Karpas-422 (cell line): ENCODE data around the gene PCCA. TPM values are rescaled to one million over a fixed set of nuclear protein-coding genes. Genes with fewer than 3 reads are reported as not detected.
"Not testable (repeated sequence)": the region's sequence is repeated elsewhere in the genome, so short reads cannot be mapped to it uniquely, and the experiment has no call there.

Source experiments
- DNase-seq: peaks from one replicate; pipeline ENCODE4 v3.0.0-alpha.2; 2015
- H2AFZ ChIP-seq: fragments of 200-600 bp; sonication (generic); 2 replicates; pipeline ENCODE4 v1.6.1; 2014; ENCODE audit warnings: antibody characterized with exemption, low read length, mixed read lengths
- H3K27ac ChIP-seq: fragments of 200-600 bp; sonication (generic); 2 replicates; pipeline ENCODE4 v1.5.1; 2014; ENCODE audit warnings: mild to moderate bottlenecking, low read length, moderate library complexity
- H3K27me3 ChIP-seq: fragments of 200-600 bp; sonication (generic); 2 replicates; pipeline ENCODE4 v1.6.1; 2014; ENCODE audit warnings: low read length, mixed read lengths
- H3K36me3 ChIP-seq: fragments of 200-600 bp; sonication (generic); 2 replicates; pipeline ENCODE4 v1.6.1; 2014; ENCODE audit warnings: low read length, mixed read lengths; ENCODE audit not compliant: insufficient read depth
- H3K4me1 ChIP-seq: fragments of 200-600 bp; sonication (generic); 2 replicates; pipeline ENCODE4 v1.6.1; 2014; ENCODE audit warnings: mild to moderate bottlenecking, low read length, mixed read lengths
- H3K4me2 ChIP-seq: fragments of 200-600 bp; sonication (generic); 2 replicates; pipeline ENCODE4 v1.6.1; 2014; ENCODE audit warnings: low read length, low read depth, mild to moderate bottlenecking; ENCODE audit not compliant: poor library complexity, severe bottlenecking
- H3K4me3 ChIP-seq: fragments of 200-600 bp; sonication (generic); 2 replicates; pipeline ENCODE4 v1.5.1; 2014; ENCODE audit warnings: mild to moderate bottlenecking, antibody characterized with exemption, low read length, mixed read lengths
- H3K79me2 ChIP-seq: fragments of 200-600 bp; sonication (generic); 2 replicates; pipeline ENCODE4 v1.6.1; 2014; ENCODE audit warnings: mild to moderate bottlenecking, low read length, mixed read lengths
- H3K9ac ChIP-seq: fragments of 200-600 bp; sonication (generic); 2 replicates; pipeline ENCODE4 v1.6.0; 2014; ENCODE audit warnings: low read length
- H3K9me2 ChIP-seq: fragments of 200-600 bp; sonication (generic), shearing (Covaris generic); replicated peaks from 2 replicates; pipeline ENCODE4 v1.6.0; 2014; ENCODE audit warnings: mild to moderate bottlenecking, low read length, moderate library complexity; ENCODE audit not compliant: insufficient read depth
- H3K9me3 ChIP-seq: fragments of 300-700, 200-600 bp; sonication (generic); 2 replicates; pipeline ENCODE4 v1.6.1; 2014; ENCODE audit warnings: low read length, mixed read lengths
- H4K20me1 ChIP-seq: fragments of 200-600 bp; sonication (generic); 2 replicates; pipeline ENCODE4 v1.6.1; 2014; ENCODE audit warnings: mild to moderate bottlenecking, antibody characterized with exemption, low read length, low read depth; ENCODE audit not compliant: insufficient read depth
- total RNA-seq: library from RNA; depleted of rRNA; stranded (reverse); fragments of >200 nt; shearing (Covaris generic); gene quantifications from 2 replicates; pipeline ENCODE4 v1.2.3, GENCODE V29; 2014; ENCODE audit warnings: low replicate concordance

Gene PCCA
- total RNA-seq, 1 experiment from 2014 or later, result 7.0 TPM

DNA sequence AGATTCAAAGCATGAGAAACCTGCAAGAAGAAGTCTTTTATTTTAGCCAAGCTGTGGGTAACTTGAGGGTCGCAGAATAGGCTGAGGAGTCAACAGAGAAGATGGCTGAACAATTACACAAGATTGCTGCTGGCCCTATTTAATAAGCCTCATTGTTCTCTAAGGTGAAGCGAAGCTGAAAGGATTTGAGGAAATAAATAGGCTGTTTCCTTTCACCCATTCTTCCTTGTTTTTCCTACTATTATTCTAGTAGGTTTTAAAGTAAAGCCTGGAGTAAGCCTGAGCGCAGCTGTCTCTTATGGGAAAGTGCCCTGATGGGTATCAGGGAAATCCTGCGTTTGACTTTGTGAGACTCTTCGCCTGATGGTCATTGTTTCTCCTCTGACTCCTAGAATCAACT lies 25.0 kb upstream of the PCCA start:
- no peak overlapping the region for H3K4me2 ChIP-seq
- no peaks in the 10 kb centered on the region for H3K27me3 ChIP-seq
- H3K4me1 ChIP-seq, result peaks cover 7% of the 10 kb centered on the region; the same call in 1 of the 2 replicates
- H3K27ac ChIP-seq, result no peak overlapping the region
- H2AFZ ChIP-seq, result no peak overlapping the region
- no peaks in the 10 kb centered on the region for H3K9me3 ChIP-seq
- no peak for DNase-seq
- no peak overlapping the region for H3K9ac ChIP-seq
- no peak overlapping the region for H3K4me3 ChIP-seq
- no peaks in the 10 kb centered on the region for H3K36me3 ChIP-seq
- no peaks in the 10 kb centered on the region for H4K20me1 ChIP-seq
- no peaks in the 10 kb centered on the region for H3K79me2 ChIP-seq
- H3K9me2 ChIP-seq, result no peaks in the 10 kb centered on the region

DNA sequence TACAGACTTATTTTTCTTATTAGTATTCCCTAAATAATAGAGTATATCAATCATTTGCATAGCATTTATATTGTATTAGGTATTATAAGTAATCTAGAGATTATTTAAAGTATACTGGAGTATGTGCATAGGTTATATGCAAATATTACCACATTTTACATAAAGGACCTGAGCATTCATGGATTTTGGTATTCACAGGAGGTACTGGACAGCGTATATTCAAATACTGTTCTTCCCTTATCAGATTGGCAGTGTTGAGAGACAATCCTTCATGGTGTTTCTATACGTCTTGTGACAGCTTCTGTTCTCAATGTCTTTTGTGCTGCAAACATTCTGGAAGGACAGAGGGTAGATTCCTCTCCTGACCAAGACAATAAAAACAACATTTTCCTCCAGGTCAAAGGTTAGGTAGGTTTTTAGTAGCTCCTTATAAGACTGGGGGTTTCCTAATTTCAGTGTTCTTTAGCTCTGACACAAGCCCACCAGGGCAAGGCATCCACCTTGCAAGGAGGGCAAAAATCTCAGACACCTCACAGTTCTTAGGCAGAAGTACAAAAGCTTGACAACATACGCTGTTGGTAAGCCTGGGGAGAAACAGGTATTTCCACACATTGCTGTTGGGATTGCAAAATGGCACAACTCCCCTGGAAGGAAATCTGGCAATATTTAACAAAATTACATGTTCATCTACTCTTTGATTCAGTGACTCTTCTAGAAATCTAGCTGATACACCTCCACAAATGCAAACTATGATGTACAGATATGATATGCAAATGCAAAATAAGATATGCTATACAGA lies 20.6 kb upstream of the PCCA start:
- H3K27ac ChIP-seq, result no peak overlapping the region

DNA sequence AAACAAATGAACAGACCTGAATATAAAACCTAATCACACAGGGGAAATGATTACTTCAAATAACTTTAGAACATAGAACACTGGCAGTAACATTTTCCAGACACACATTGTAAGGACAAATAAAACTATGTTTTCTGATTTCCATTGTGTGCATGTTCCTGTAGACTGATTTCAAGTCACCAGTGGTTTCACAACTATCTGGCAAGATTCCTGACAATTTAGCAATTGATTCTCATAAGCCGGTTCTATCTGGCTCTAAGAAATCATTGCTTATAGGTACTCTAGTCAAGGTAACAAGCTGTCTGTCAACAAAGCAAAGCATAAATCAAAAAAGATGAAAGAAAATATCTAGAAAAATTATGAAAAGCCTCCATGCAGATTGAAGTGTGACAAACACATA lies 19.6 kb upstream of the PCCA start:
- Histone ChIP-seq H3K4me3 (no peak overlapping the region), H3K4me1 (peaks cover 7% of the 10 kb centered on the region; the same call in 1 of the 2 replicates), H3K9me3 (no peaks in the 10 kb centered on the region), H4K20me1 (no peaks in the 10 kb centered on the region), H3K27ac (no peak overlapping the region), H3K9me2 (no peaks in the 10 kb centered on the region), H3K4me2 (no peak overlapping the region), H2AFZ (no peak overlapping the region), H3K79me2 (no peaks in the 10 kb centered on the region), H3K36me3 (no peaks in the 10 kb centered on the region), H3K27me3 (no peaks in the 10 kb centered on the region), H3K9ac (no peak overlapping the region)
- no peak for DNase-seq

More for the DNA sequence above, 20.6 kb upstream of the PCCA start:
- H2AFZ ChIP-seq, result no peak overlapping the region
- H3K27me3 ChIP-seq, result no peaks in the 10 kb centered on the region
- no peaks in the 10 kb centered on the region for H3K36me3 ChIP-seq
- H3K4me2 ChIP-seq, result no peak overlapping the region
- H3K4me3 ChIP-seq, result no peak overlapping the region
- no peaks in the 10 kb centered on the region for H3K9me2 ChIP-seq
- no peaks in the 10 kb centered on the region for H4K20me1 ChIP-seq
- DNase-seq, result no peak
- H3K79me2 ChIP-seq, result no peaks in the 10 kb centered on the region
- peaks cover 7% of the 10 kb centered on the region; the same call in 1 of the 2 replicates for H3K4me1 ChIP-seq
- no peaks in the 10 kb centered on the region for H3K9me3 ChIP-seq
- H3K9ac ChIP-seq, result no peak overlapping the region

DNA sequence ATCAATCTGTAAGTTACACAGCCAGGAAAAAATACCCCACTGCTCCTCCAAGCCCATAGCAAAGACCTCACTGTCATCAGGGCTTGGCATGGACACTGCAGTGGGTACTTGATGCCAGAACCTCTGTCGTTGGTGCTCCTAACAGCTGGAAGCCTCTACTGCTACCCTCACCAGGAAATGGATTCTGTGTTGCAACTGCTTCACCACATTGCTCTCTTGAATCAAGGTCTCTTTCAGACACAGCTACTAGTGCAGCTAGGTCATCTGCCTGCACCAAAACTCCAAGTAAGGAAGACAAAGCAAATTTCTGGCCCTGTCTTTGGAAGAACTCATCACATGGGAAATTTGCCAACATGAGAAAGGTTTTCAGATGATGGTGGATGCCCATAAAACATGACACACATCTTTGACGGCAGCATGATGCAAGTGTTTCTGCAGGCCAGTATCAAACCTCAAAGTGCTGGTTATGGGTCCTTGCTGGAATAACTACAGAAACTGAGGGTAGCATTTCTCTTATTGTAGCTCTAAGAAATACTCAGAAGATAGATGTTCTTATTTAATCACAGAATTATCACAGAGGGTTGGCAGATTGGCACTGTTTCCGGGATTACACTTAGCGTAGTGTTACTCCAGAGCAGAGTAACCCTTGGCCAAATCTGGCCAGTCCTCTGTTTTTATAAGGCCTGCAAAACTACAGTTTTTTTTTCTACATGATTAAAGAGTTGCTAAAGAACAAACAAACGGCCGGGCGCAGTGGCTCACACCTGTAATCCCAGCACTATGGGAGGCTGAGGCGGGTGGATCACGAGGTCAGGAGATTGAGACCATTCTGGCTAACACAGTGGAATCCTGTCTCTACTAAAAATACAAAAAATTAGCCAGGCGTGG lies 12.9 kb upstream of the PCCA start:
- DNase-seq, result no peak
- H3K9ac ChIP-seq, result no peak overlapping the region
- no peak overlapping the region for H2AFZ ChIP-seq
- no peaks in the 10 kb centered on the region for H3K4me1 ChIP-seq
- no peak overlapping the region for H3K4me3 ChIP-seq
- H3K4me2 ChIP-seq, result no peak overlapping the region
- H3K27me3 ChIP-seq, result no peaks in the 10 kb centered on the region
- no peaks in the 10 kb centered on the region for H3K9me3 ChIP-seq
- no peaks in the 10 kb centered on the region for H3K9me2 ChIP-seq
- H4K20me1 ChIP-seq, result no peaks in the 10 kb centered on the region
- no peak overlapping the region for H3K27ac ChIP-seq
- no peaks in the 10 kb centered on the region for H3K36me3 ChIP-seq
- no peaks in the 10 kb centered on the region for H3K79me2 ChIP-seq

DNA sequence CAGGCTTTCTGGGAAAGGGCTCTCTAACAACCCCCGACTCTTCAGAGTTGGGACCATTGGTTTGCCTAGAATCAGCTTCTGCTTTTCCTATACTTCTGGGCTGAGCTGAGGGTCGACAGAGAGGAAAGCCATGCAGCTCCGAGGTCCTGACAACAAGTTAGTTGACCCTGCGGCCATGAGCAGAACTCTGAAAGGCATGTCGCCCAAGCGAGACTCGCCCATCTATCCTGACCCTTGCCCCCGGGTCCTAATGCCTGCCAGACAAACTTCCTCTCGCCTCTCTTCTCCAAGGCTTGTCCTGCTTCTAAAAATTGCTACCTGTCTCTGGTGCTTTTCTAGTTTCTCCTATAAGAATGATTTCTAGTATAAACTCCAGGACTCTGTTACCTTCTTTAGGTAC lies 9.9 kb upstream of the PCCA start:
- not testable (repeated sequence) for H3K9me2 ChIP-seq, H3K27ac ChIP-seq, DNase-seq, H3K4me1 ChIP-seq, H4K20me1 ChIP-seq, H3K36me3 ChIP-seq, H3K9me3 ChIP-seq, H3K4me2 ChIP-seq, H3K9ac ChIP-seq, H2AFZ ChIP-seq, H3K4me3 ChIP-seq, H3K27me3 ChIP-seq, H3K79me2 ChIP-seq

DNA sequence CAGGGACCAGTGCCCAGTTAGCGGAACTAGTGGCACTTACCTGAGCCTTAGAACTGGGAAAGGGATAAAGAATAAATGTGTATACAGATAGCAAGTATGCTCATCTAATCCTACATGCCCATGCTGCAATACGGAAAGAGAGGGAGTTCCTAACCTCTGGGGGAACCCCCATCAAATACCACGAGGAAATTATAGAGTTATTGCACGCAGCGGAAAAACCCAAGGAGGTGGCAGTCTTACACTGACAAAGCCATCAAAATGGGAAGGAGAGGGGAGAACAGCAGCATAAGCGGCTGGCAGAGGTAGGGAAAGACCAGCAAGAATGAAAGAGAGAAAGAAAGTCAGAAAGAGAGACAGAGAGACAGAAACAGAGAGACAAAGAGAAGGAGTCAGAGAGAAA lies 5.5 kb upstream of the PCCA start:
- H3K27ac ChIP-seq, H2AFZ ChIP-seq, H3K27me3 ChIP-seq, H4K20me1 ChIP-seq, H3K79me2 ChIP-seq, H3K36me3 ChIP-seq, H3K4me2 ChIP-seq, H3K9ac ChIP-seq, H3K9me3 ChIP-seq, H3K4me1 ChIP-seq, DNase-seq, H3K9me2 ChIP-seq, H3K4me3 ChIP-seq: not testable (repeated sequence)

DNA sequence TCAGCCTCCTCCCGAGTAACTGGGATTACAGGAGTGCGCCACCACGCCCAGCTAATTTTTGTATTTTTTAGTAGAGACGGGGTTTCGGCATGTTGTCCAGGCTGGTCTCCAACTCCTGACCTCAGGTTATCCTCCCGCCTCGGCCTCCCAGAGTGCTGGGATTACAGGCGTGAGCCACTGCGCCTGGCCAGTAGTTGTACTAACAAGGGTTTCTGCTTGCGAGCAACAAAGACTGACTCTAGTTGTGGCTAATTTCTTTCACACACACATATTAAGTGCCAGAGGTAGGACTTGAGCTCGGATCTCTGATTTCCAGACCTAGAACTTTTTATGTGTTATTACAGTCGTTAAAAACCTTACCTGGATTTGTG lies 635 bp upstream of the PCCA start:
- no peak for DNase-seq
- no peaks in the 10 kb centered on the region for H3K27me3 ChIP-seq
- no peak overlapping the region for H3K27ac ChIP-seq
- H3K9me2 ChIP-seq, result no peaks in the 10 kb centered on the region
- no peaks in the 10 kb centered on the region for H4K20me1 ChIP-seq
- peak overlapping the region; percentile 54 for H3K4me2 ChIP-seq
- H3K9ac ChIP-seq, result 0 out of 2 replicates have a peak overlapping the region, but pooled peaks have one; percentile 58
- no peaks in the 10 kb centered on the region for H3K36me3 ChIP-seq
- no peaks in the 10 kb centered on the region for H3K79me2 ChIP-seq
- peaks cover 3% of the 10 kb centered on the region; the same call in 1 of the 2 replicates for H3K4me1 ChIP-seq
- no peaks in the 10 kb centered on the region for H3K9me3 ChIP-seq
- peak overlapping the region; percentile 64; the same call in 1 of the 2 replicates for H3K4me3 ChIP-seq
- H2AFZ ChIP-seq, result peak overlapping the region; percentile 50; the same call in 1 of the 2 replicates

DNA sequence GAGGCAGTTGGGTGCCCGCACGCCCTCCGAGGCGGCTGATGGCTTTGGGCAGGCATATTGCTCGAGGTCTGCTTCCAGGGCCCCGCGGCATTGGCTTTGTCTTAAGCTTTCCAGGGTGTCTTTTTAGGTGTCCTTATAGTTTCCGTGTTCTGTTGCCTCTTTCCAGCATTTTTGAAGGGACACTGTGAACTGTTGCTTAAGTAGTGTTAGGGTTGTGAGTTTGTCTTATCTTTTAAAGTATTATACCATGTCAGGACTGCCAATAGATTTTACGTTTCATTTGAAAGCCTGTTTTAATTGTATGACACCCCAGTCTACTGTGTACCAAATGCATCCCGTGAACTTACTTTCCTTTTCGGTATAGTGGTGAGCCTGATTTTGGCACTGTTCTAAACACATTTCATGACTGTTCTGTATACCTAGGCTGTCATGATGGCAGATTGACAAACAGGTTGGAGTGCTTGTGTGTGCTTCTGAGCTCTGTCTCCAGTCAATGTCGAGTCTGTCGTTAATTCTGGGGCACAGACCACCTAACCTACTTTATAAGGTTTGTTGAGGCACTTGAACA lies 656 bp downstream of the PCCA start:
- no peaks in the 10 kb centered on the region for H3K27me3 ChIP-seq
- H3K9me3 ChIP-seq, result no peaks in the 10 kb centered on the region
- no peaks in the 10 kb centered on the region for H3K36me3 ChIP-seq
- H3K27ac ChIP-seq, result no peak overlapping the region
- 0 out of 2 replicates have a peak overlapping the region, but pooled peaks have one; percentile 50 for H2AFZ ChIP-seq
- H4K20me1 ChIP-seq, result no peaks in the 10 kb centered on the region
- H3K79me2 ChIP-seq, result no peaks in the 10 kb centered on the region
- peak overlapping the region; percentile 54 for H3K4me2 ChIP-seq
- peak overlapping the region; percentile 64 for H3K4me3 ChIP-seq
- peak overlapping the region; percentile 58 for H3K9ac ChIP-seq
- no peaks in the 10 kb centered on the region for H3K9me2 ChIP-seq
- no peak for DNase-seq
- peaks cover 3% of the 10 kb centered on the region; the same call in 1 of the 2 replicates for H3K4me1 ChIP-seq
